Activated naive CD4-positive, alpha-beta T cell treated with anti-CD3 and anti-CD28 coated beads, Interleukin-2, amount 50 U/mL, for 24 hours (primary cell): ENCODE results near the gene IFNAR1.
"Not testable (repeated sequence)": the region's sequence is repeated elsewhere in the genome, so short reads cannot be mapped to it uniquely, and the experiment has no call there.

Source experiments
- H3K27ac Mint-ChIP-seq: one replicate; pipeline ENCODE4 v1.8.0; 2021; ENCODE audit warnings: mild to moderate bottlenecking, mixed read lengths
- H3K27me3 Mint-ChIP-seq: one replicate; pipeline ENCODE4 v1.8.0; 2021; ENCODE audit warnings: mixed read lengths
- H3K36me3 Mint-ChIP-seq: one replicate; pipeline ENCODE4 v1.8.0; 2021; ENCODE audit warnings: mixed read lengths
- H3K4me1 Mint-ChIP-seq: one replicate; pipeline ENCODE4 v1.8.0; 2021; ENCODE audit warnings: mixed read lengths
- H3K4me3 Mint-ChIP-seq: one replicate; pipeline ENCODE4 v1.8.0; 2021; ENCODE audit warnings: mild to moderate bottlenecking, mixed read lengths
- H3K9me3 Mint-ChIP-seq: one replicate; pipeline ENCODE4 v1.8.0; 2021; ENCODE audit warnings: mixed read lengths

IFNAR1 gene

GRCh38 chr21:33321005-33321404 is 3.8 kb upstream of the IFNAR1 start:
- H3K27me3 Mint-ChIP-seq, H3K9me3 Mint-ChIP-seq, H3K4me1 Mint-ChIP-seq, H3K36me3 Mint-ChIP-seq, H3K27ac Mint-ChIP-seq, H3K4me3 Mint-ChIP-seq: not testable (repeated sequence)

- not testable (repeated sequence) for H3K4me3 Mint-ChIP-seq, H3K9me3 Mint-ChIP-seq, H3K27ac Mint-ChIP-seq, H3K36me3 Mint-ChIP-seq, H3K27me3 Mint-ChIP-seq
- H3K4me1 Mint-ChIP-seq: peaks cover 24% of the 10 kb centered on the region
Measured at GRCh38 chr21:33323610-33324009, 1.2 kb upstream of the IFNAR1 start.

- Mint-ChIP-seq H3K9me3 (no peaks in the 10 kb centered on the region), H3K4me3 (no peak overlapping the region), H3K27me3 (no peaks in the 10 kb centered on the region), H3K36me3 (peaks cover 2% of the 10 kb centered on the region), H3K27ac (no peak overlapping the region), H3K4me1 (peaks cover 41% of the 10 kb centered on the region)
Measured at GRCh38 chr21:33325222-33326067, 675 bp downstream of the IFNAR1 start.

GRCh38 chr21:33327326-33327725 is 2.6 kb downstream of the IFNAR1 start:
- Mint-ChIP-seq H3K4me1 (peaks cover 60% of the 10 kb centered on the region), H3K36me3 (peaks cover 6% of the 10 kb centered on the region), H3K27me3 (no peaks in the 10 kb centered on the region), H3K4me3 (peak overlapping the region; percentile 71), H3K27ac (no peak overlapping the region), H3K9me3 (peaks cover 3% of the 10 kb centered on the region)

GRCh38 chr21:33327792-33328433 is 3.1 kb downstream of the IFNAR1 start:
- Mint-ChIP-seq H3K4me3 (peak overlapping the region; percentile 71), H3K27ac (peak overlapping the region; percentile 81), H3K4me1 (peaks cover 66% of the 10 kb centered on the region), H3K27me3 (no peaks in the 10 kb centered on the region), H3K36me3 (peaks cover 10% of the 10 kb centered on the region), H3K9me3 (peaks cover 9% of the 10 kb centered on the region)

GRCh38 chr21:33330726-33331125 is 6.0 kb downstream of the IFNAR1 start:
- Mint-ChIP-seq H3K4me3 (no peak overlapping the region), H3K27ac (no peak overlapping the region), H3K36me3 (peaks cover 14% of the 10 kb centered on the region), H3K9me3 (peaks cover 14% of the 10 kb centered on the region), H3K27me3 (no peaks in the 10 kb centered on the region), H3K4me1 (peaks cover 85% of the 10 kb centered on the region)

- H3K4me1 Mint-ChIP-seq: peaks cover 75% of the 10 kb centered on the region
- H3K27ac Mint-ChIP-seq: peak overlapping the region; percentile 91
- H3K27me3 Mint-ChIP-seq: no peaks in the 10 kb centered on the region
- H3K4me3 Mint-ChIP-seq: no peak overlapping the region
- H3K9me3 Mint-ChIP-seq: peaks cover 14% of the 10 kb centered on the region
- H3K36me3 Mint-ChIP-seq: peaks cover 14% of the 10 kb centered on the region
Measured at GRCh38 chr21:33332143-33332542, 7.4 kb downstream of the IFNAR1 start.

- H3K4me1 Mint-ChIP-seq: peaks cover 60% of the 10 kb centered on the region
- peaks cover 14% of the 10 kb centered on the region for H3K9me3 Mint-ChIP-seq
- no peaks in the 10 kb centered on the region for H3K27me3 Mint-ChIP-seq
- H3K4me3 Mint-ChIP-seq: no peak overlapping the region
- peaks cover 17% of the 10 kb centered on the region for H3K36me3 Mint-ChIP-seq
- H3K27ac Mint-ChIP-seq: peak overlapping the region; percentile 79
Measured at GRCh38 chr21:33334191-33334590, 9.4 kb downstream of the IFNAR1 start.

- Mint-ChIP-seq H3K4me3 (no peak overlapping the region), H3K27ac (no peak overlapping the region), H3K9me3 (peaks cover 14% of the 10 kb centered on the region), H3K4me1 (peaks cover 55% of the 10 kb centered on the region), H3K27me3 (no peaks in the 10 kb centered on the region), H3K36me3 (peaks cover 17% of the 10 kb centered on the region)
Measured at GRCh38 chr21:33334824-33335223, 10.1 kb downstream of the IFNAR1 start.

- Mint-ChIP-seq H3K27ac (peak overlapping the region; percentile 35), H3K36me3 (peaks cover 15% of the 10 kb centered on the region), H3K4me1 (peaks cover 26% of the 10 kb centered on the region), H3K4me3 (no peak overlapping the region), H3K9me3 (no peaks in the 10 kb centered on the region), H3K27me3 (no peaks in the 10 kb centered on the region)
Measured at GRCh38 chr21:33339135-33339534, 14.4 kb downstream of the IFNAR1 start.

GRCh38 chr21:33339918-33340317 is 15.1 kb downstream of the IFNAR1 start:
- peak overlapping the region; percentile 62 for H3K27ac Mint-ChIP-seq
- no peaks in the 10 kb centered on the region for H3K9me3 Mint-ChIP-seq
- H3K4me1 Mint-ChIP-seq: peaks cover 18% of the 10 kb centered on the region
- peaks cover 16% of the 10 kb centered on the region for H3K36me3 Mint-ChIP-seq
- H3K27me3 Mint-ChIP-seq: no peaks in the 10 kb centered on the region
- H3K4me3 Mint-ChIP-seq: no peak overlapping the region

GRCh38 chr21:33345751-33346238 is 21.0 kb downstream of the IFNAR1 start:
- H3K36me3 Mint-ChIP-seq: peaks cover 21% of the 10 kb centered on the region
- H3K27ac Mint-ChIP-seq: peak overlapping the region; percentile 63
- no peaks in the 10 kb centered on the region for H3K27me3 Mint-ChIP-seq
- no peak overlapping the region for H3K4me3 Mint-ChIP-seq
- H3K9me3 Mint-ChIP-seq: no peaks in the 10 kb centered on the region
- peaks cover 42% of the 10 kb centered on the region for H3K4me1 Mint-ChIP-seq

GRCh38 chr21:33348706-33349105 is 23.9 kb downstream of the IFNAR1 start:
- H3K4me3 Mint-ChIP-seq: no peak overlapping the region
- no peaks in the 10 kb centered on the region for H3K9me3 Mint-ChIP-seq
- peaks cover 15% of the 10 kb centered on the region for H3K36me3 Mint-ChIP-seq
- peaks cover 35% of the 10 kb centered on the region for H3K4me1 Mint-ChIP-seq
- H3K27me3 Mint-ChIP-seq: no peaks in the 10 kb centered on the region
- no peak overlapping the region for H3K27ac Mint-ChIP-seq

- Mint-ChIP-seq H3K9me3 (no peaks in the 10 kb centered on the region), H3K4me1 (peaks cover 39% of the 10 kb centered on the region), H3K36me3 (peaks cover 10% of the 10 kb centered on the region), H3K4me3 (no peak overlapping the region), H3K27me3 (no peaks in the 10 kb centered on the region), H3K27ac (peak overlapping the region; percentile 90)
Measured at GRCh38 chr21:33350676-33351075, 25.9 kb downstream of the IFNAR1 start.

- peak overlapping the region; percentile 66 for H3K27ac Mint-ChIP-seq
- H3K4me3 Mint-ChIP-seq: no peak overlapping the region
- H3K4me1 Mint-ChIP-seq: peaks cover 10% of the 10 kb centered on the region
- peaks cover 6% of the 10 kb centered on the region for H3K36me3 Mint-ChIP-seq
- no peaks in the 10 kb centered on the region for H3K27me3 Mint-ChIP-seq
- no peaks in the 10 kb centered on the region for H3K9me3 Mint-ChIP-seq
Measured at GRCh38 chr21:33355355-33355754, 30.6 kb downstream of the IFNAR1 start.

- Mint-ChIP-seq H3K4me3 (no peak overlapping the region), H3K27me3 (no peaks in the 10 kb centered on the region), H3K36me3 (peaks cover 6% of the 10 kb centered on the region), H3K27ac (no peak overlapping the region), H3K4me1 (peaks cover 9% of the 10 kb centered on the region), H3K9me3 (no peaks in the 10 kb centered on the region)
Measured at GRCh38 chr21:33355996-33356395, 31.2 kb downstream of the IFNAR1 start.
